ENCODE measurements around the gene MAP4K4.
A peak's percentile ranks its signal among the peaks of the same experiment; 100 is the strongest.

MAP4K4 gene

DNA sequence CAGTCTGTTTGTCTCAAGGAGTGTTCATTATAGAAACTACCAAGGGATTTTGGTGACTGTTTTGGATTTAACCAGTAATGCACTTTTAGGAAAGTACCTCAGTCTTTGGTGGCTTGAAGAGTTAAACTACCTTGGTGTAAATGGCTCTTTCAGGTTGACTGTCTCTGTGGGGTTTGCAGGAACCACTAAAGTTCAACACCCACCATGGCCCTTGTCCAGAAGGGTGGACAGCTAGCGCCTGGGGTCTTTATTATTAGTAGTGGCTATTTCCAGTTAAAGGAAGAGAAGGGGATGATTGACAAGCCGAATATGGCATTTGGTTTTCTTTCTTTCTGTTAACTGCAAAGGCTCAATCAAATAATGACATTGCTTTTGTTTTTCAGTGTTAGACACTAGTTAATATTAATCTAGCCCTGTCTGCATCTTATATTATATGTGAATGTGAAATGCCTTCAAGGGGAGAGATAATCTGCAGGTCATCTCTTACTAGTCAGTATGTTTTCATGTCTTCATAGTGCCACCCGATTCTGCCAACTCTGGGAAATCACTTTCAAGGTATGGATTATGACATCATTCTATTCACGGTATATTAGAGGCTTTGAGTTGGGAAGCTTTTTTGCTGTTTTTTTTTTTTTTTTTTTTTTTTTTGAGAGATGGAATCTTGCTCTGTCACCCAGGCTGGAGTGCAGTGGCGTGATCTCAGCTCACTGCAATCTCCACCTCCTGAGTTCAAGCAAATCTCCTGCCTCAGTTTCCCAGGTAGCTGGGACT, 56.4 kb downstream of the MAP4K4 start:
- H4K20me1 ChIP-seq (ENCODE audit: insufficient read depth, low read length), result peaks cover 74% of the 10 kb centered on the region
- H3K9me3 ChIP-seq (ENCODE audit: insufficient read depth, low read length, severe bottlenecking), result no peaks in the 10 kb centered on the region
- H3K27ac ChIP-seq (ENCODE audit: low read length), result no peak overlapping the region
- TF ChIP-seq EZH2 (IDR thresholded peaks at IDR 0.05; ENCODE audit: borderline replicate concordance, low read depth, low read length, severe bottlenecking), result no peak
- no peak for TF ChIP-seq CTCF (IDR thresholded peaks at IDR 0.05; ENCODE audit: borderline replicate concordance, extremely low read depth, low read length, poor library complexity, severe bottlenecking)
- H3K9ac ChIP-seq (ENCODE audit: low read depth, low read length), result no peak overlapping the region
- no peak for DNase-seq
- no peaks in the 10 kb centered on the region for H3K4me1 ChIP-seq (ENCODE audit: insufficient read depth, low read length)
- H3K36me3 ChIP-seq (ENCODE audit: insufficient read depth, low read length), result no peaks in the 10 kb centered on the region
- no peak overlapping the region for H3K4me2 ChIP-seq (ENCODE audit: insufficient read depth, low read length)
- ATAC-seq (ENCODE audit: insufficient read depth, low read depth), result no peak
- H2AFZ ChIP-seq (ENCODE audit: low read depth, low read length), result no peak overlapping the region
- no peaks in the 10 kb centered on the region for H3K27me3 ChIP-seq (ENCODE audit: insufficient read depth, low read length, poor library complexity)
- H3K4me3 ChIP-seq (ENCODE audit: low read depth in 1 of 2, low read length in 2 of 2), result no peak overlapping the region
- H3K79me2 ChIP-seq (ENCODE audit: insufficient read depth, low read length), result peaks cover 83% of the 10 kb centered on the region

- no peak for ATAC-seq (ENCODE audit: insufficient read depth, low read depth)
- Histone ChIP-seq H3K27me3 (ENCODE audit: insufficient read depth, low read length, poor library complexity) (no peaks in the 10 kb centered on the region), H3K27ac (ENCODE audit: low read length) (no peak overlapping the region), H3K4me2 (ENCODE audit: insufficient read depth, low read length) (no peak overlapping the region), H3K9ac (ENCODE audit: low read depth, low read length) (no peak overlapping the region), H3K36me3 (ENCODE audit: insufficient read depth, low read length) (no peaks in the 10 kb centered on the region), H3K4me3 (ENCODE audit: low read depth in 1 of 2, low read length in 2 of 2) (no peak overlapping the region), H3K9me3 (ENCODE audit: insufficient read depth, low read length, severe bottlenecking) (no peaks in the 10 kb centered on the region), H3K4me1 (ENCODE audit: insufficient read depth, low read length) (no peaks in the 10 kb centered on the region), H3K79me2 (ENCODE audit: insufficient read depth, low read length) (peaks cover 87% of the 10 kb centered on the region), H2AFZ (ENCODE audit: low read depth, low read length) (no peak overlapping the region), H4K20me1 (ENCODE audit: insufficient read depth, low read length) (peaks cover 74% of the 10 kb centered on the region)
- DNase-seq, result no peak
- TF ChIP-seq CTCF (IDR thresholded peaks at IDR 0.05; ENCODE audit: borderline replicate concordance, extremely low read depth, low read length, poor library complexity, severe bottlenecking) (no peak), EZH2 (IDR thresholded peaks at IDR 0.05; ENCODE audit: borderline replicate concordance, low read depth, low read length, severe bottlenecking) (no peak)
Measured at GRCh38 chr2:101754618-101755017, 57.1 kb downstream of the MAP4K4 start.

DNA sequence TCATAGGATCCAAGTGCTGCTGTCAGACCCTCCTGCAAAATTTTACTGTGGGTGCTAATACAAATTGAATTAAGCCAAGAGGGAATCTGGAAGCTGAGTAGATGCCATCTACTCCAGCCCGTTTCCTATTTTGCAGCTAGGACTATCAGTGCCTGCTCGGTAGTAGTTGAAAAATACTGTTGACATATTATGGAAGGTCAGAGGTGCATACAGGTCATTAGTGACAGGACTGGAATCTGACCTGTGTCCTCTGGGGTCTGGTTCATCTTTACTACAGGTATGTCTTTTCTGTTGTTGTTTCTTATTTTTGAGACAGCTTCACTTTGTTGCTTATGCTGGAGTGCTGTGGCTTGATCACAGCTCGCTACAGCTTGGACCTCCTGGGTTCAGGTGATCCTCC, 58.8 kb downstream of the MAP4K4 start:
- Histone ChIP-seq H3K9me3 (ENCODE audit: insufficient read depth, low read length, severe bottlenecking) (no peaks in the 10 kb centered on the region), H3K79me2 (ENCODE audit: insufficient read depth, low read length) (peaks cover 93% of the 10 kb centered on the region), H3K4me1 (ENCODE audit: insufficient read depth, low read length) (no peaks in the 10 kb centered on the region), H3K27ac (ENCODE audit: low read length) (0 out of 2 replicates have a peak overlapping the region, but pooled peaks have one; percentile 20), H3K36me3 (ENCODE audit: insufficient read depth, low read length) (no peaks in the 10 kb centered on the region), H3K4me3 (ENCODE audit: low read depth in 1 of 2, low read length in 2 of 2) (no peak overlapping the region), H4K20me1 (ENCODE audit: insufficient read depth, low read length) (peaks cover 75% of the 10 kb centered on the region), H3K9ac (ENCODE audit: low read depth, low read length) (no peak overlapping the region), H3K27me3 (ENCODE audit: insufficient read depth, low read length, poor library complexity) (no peaks in the 10 kb centered on the region), H3K4me2 (ENCODE audit: insufficient read depth, low read length) (no peak overlapping the region), H2AFZ (ENCODE audit: low read depth, low read length) (no peak overlapping the region)
- DNase-seq (no peak), ATAC-seq (ENCODE audit: insufficient read depth, low read depth) (no peak)
- no peak for TF ChIP-seq EZH2 (IDR thresholded peaks at IDR 0.05; ENCODE audit: borderline replicate concordance, low read depth, low read length, severe bottlenecking)
- no peak for TF ChIP-seq CTCF (IDR thresholded peaks at IDR 0.05; ENCODE audit: borderline replicate concordance, extremely low read depth, low read length, poor library complexity, severe bottlenecking)

Measured in DND-41 (cell line).